Measurements from ENCODE around the gene SPEG.

Gene SPEG

DNA sequence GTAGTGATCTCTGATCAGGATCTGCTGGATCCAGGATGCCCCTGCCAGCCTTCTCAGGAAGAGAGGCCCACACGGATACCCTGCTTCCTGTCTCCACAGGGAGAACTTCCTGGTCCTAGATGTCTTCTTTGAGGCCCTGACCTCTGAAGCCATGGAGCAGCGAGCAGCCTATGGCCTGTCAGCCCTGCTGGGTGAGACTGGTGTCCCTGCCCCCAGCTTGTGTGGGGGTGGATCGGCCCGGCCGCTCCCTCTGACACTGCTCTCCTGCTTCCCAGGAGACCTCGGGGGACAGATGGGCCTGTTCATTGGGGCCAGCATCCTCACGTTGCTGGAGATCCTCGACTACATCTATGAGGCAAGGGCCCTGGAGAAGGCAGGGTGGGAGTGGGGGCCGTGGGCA, 102.3 kb downstream of the SPEG start:
- H3K27ac ChIP-seq, result no peak overlapping the region
- TF ChIP-seq, protein P1, sequence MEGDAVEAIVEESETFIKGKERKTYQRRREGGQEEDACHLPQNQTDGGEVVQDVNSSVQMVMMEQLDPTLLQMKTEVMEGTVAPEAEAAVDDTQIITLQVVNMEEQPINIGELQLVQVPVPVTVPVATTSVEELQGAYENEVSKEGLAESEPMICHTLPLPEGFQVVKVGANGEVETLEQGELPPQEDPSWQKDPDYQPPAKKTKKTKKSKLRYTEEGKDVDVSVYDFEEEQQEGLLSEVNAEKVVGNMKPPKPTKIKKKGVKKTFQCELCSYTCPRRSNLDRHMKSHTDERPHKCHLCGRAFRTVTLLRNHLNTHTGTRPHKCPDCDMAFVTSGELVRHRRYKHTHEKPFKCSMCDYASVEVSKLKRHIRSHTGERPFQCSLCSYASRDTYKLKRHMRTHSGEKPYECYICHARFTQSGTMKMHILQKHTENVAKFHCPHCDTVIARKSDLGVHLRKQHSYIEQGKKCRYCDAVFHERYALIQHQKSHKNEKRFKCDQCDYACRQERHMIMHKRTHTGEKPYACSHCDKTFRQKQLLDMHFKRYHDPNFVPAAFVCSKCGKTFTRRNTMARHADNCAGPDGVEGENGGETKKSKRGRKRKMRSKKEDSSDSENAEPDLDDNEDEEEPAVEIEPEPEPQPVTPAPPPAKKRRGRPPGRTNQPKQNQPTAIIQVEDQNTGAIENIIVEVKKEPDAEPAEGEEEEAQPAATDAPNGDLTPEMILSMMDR (conservative IDR thresholded peaks at IDR 0.05), result no peak
- TF ChIP-seq ZFX (IDR thresholded peaks at IDR 0.05), result no peak

DNA sequence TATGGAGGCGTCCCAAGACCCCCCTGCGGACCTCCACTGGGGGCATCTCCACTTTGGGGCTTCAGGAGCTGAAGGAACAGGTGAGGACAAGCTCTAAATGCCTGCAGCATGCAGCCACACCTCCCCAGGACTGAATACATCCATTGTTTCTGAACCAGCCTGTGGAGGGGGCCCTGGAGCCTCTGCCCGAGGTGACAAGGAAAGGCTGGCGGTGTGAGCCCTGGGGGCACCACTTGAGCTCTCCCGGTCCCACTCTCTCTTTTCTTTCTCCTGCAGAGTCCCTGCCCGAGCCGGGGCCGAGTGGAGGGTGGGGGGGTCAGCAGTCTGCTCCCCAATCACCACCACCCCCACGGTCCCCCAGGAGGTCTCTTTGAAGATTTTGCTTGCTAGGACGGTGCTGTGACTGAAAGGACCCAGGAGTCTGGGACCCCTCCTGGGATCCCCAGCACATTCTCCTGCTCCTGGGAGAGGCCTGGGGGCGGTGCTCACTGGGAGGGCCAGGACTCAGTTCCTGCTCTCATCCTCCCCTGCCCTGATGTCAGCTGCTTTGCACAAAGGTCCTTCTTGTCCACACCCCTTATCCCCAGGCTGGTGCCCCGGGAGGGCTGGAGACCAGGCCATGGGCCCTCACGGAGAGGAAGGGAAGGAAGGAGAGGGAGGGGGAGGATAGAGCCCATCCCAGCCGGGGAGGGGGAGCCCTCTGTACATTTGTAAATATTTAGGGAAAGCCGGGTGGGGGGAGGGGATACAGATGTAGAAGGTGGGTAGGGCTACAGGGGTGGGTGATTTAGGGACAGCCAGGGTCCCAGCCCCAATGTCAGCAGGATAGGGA, 103.2 kb downstream of the SPEG start:
- H3K27ac ChIP-seq, result no peak overlapping the region
- TF ChIP-seq ZFX (IDR thresholded peaks at IDR 0.05), result no peak
- TF ChIP-seq, protein P1 (conservative IDR thresholded peaks at IDR 0.05), result no peak

DNA sequence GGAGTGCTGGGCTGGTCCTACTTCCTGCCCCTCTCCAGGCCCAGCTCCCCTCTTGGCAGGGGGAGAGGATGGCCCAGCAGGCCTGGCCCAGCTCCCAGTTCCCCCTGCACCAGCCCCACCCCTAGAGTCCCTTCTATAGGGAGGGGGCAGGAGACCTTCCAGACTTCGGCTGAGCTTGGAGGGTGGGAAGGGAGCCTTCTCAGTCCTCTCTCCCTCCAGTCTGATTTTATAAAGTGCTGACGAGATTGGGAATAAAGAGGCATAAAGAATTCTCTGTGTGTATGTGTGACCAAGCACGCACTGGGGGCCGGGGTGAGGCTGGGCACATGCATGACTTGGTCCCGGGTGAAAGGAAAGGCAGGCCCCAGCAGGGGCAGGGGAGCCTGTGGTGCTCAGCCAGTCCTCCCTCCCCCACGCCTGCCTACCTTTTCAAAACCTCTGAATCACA, 103.9 kb downstream of the SPEG start:
- H3K27ac ChIP-seq, result no peak overlapping the region
- TF ChIP-seq, protein P1 (conservative IDR thresholded peaks at IDR 0.05), result no peak
- TF ChIP-seq ZFX (IDR thresholded peaks at IDR 0.05), result no peak

DNA sequence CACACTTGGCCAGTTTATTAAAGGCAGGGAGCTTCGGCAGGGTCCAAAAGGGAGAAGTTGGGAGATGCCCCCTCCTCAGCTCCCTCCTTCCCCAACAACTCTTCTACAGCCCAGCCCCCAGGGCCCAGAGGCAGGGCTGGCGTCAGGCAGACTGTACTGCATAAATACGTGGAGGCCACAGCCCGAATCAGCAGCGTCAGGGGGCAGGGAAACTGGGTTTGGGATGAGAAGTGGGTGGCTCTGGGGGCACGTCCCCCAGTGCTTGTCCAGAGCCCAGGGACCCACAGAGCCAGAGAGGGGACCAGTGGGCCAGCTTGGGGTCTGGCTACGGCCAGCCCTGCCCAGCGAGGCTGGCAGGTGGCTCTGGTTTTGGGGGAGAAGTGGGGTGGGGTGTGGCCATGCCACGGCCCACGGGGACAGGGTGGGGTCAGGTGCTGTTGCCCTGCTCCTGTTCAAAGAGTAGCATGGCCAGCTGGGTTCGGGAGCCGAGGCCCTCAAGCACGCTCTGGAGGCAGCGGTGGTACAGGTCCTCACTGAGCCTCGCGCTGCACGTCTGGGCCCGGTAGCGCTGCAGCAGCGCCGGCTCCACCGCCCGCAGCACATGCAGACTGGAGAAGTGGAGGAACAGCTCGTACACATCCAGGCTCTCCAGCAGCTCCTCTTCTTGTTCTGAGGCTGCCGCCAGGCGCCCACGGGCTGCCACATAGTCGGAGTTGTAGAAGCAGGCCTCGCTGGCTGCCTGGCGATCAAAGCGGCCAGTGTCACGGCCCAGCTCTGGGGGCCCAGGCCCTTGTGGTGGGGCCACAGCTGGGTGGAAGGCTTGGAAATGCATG, 104.5 kb downstream of the SPEG start:
- no peak overlapping the region for H3K27ac ChIP-seq
- TF ChIP-seq, protein P1 (conservative IDR thresholded peaks at IDR 0.05), result no peak
- no peak for TF ChIP-seq ZFX (IDR thresholded peaks at IDR 0.05)

DNA sequence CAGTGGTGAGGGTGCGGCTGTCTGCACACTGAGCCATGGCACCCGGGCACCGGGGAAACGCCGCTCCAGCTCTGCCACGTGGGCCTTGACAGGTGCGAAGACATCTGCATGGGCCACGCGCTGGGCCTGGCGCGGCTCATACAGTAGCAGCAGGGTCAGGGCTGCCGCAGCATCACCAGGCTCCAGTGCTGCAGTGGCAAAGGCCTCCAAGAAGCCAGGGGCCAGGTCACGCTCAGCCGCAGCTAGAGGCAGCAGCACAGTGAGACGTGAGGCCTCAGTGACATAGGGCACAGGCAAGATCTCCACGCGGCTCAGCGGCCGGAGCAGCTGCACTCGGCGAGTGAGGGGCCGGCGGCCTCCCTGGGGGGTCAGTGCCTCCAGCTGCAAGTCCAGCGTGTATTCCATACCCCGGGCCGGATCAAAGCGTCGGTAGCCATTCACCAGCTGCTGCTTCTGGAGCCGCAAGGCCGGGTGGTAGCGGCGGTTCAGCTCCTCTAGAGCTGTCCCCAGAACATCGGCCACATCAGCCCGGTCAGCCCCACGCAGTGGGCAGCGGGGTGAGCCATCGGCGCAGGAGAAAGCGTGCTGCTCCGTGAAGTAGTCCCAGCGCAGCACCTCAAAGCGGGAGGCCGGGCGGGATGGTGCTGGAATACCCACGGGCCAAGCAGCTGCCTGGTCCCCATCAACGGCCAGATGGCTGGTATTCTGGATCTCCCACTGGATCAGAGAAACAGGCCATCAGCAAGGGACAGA, 105.5 kb downstream of the SPEG start:
- no peak overlapping the region for H3K27ac ChIP-seq
- no peak for TF ChIP-seq ZFX (IDR thresholded peaks at IDR 0.05)
- TF ChIP-seq, protein P1 (conservative IDR thresholded peaks at IDR 0.05), result no peak

DNA sequence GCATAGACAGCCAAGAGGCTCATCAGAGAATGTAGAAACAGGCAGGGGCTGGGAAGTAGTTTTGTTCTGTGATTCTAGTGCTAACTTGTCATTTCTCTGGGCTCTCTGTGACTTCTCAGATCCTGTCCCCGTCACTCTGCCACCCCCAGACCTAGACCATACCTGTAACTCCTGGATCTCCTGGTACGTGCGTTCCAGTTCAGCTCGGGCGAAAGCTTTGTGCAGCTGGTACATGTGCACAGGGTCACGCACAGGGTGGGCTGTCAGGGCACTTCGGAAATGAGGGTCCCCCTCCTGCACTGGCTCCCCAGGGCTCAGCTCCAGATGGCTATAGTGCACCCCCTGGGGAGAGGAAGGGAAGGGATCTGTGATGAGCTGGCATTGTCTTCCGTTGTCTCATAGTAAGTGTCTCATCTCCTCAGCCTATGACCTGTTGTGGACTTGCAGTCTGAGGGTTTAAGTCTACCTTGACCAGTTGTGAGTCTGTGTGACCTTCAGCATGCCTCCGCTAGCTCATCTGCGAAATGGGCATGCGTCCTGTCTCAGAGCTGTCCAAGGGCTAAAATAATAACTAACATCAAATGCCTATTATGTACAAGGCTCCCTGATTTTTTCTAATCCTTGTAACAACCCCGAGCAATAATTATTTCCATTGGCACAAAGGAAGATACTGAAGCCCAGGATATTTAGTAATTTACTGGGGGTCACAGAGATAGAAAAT, 106.3 kb downstream of the SPEG start:
- no peak overlapping the region for H3K27ac ChIP-seq
- TF ChIP-seq, protein P1 (conservative IDR thresholded peaks at IDR 0.05), result no peak
- no peak for TF ChIP-seq ZFX (IDR thresholded peaks at IDR 0.05)

All from C4-2B (cell line).